ENCODE measurements around the gene STK39.

The STK39 gene

DNA sequence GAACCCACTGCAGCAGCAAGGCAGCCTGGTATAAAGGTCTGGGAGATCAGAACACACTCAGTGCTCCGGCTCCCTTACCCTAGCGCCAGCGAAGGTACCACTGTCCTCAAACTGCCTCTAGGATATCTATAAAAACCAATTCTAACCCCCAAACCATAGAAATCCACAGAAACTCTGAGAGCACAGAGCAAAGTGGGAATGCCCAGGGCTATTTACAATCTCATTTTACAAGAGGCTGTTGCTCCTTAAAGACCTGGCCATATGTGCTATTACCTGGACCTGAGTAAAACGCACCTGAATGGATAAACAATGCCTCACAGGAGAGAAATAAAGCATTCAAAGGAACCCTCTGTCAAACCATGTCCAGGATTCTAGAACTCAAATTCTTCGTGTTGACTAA, 4.3 kb downstream of the STK39 start:
- no peak for DNase-seq (ENCODE audit: low spot score)

DNA sequence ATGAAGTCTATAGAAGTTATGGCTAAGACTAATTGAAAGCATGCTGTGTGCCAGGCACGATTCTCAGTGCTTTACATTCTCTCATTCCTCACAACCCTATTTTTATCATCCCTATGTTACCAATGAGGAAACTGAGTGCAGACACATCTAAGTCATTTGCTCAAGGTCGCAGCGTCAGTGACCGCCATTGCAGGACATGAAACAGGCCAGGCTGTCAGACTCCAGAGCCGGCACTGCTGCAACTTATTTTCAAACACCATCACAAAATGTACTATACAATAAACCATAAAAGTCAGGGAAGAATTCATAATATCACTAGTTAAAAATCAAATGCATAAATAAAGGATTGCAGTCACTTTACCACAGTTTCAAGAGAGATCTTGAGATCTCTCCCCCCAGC, 5.6 kb downstream of the STK39 start:
- DNase-seq (ENCODE audit: low spot score) = no peak

DNA sequence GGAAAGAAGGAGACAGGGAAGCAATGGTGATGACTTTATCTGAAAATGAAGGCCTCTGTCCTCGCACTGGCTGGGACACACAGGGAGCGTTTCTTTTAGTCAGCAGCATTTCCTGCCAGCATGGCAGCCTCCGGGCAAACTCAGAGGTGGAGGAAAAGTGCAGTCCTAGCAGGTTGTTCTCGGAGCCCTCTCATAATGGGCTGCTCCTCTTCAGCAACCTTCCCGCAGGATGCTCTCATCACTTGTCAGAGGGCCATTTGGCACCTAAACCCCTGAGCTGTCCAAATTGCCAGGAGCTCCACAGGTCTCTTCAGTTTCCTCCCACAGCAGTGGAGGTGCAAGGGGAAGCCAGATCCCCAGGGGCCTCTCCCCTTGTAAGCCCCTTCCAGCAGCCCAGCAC, 6.2 kb downstream of the STK39 start:
- DNase-seq (ENCODE audit: low spot score) = no peak

DNA sequence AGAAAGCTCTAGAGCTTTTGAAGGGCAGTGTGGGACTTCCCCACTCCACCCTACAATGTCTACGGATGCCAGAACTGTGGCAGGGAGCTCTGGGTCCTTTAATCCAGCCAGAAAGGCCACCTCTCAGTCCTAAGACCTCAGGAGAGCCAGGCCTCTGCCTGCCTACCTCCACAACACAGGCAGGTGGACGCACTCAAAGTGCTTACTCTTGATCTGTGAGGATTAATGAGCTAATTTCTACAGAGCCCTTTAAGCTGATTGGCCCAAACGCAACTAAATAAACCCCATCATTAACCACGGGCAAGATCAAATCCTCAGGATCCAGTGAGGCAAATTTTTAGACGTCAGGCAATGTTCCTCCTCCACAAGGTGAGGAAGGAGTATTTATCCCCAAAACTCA, 8.1 kb downstream of the STK39 start:
- no peak for DNase-seq (ENCODE audit: low spot score)

DNA sequence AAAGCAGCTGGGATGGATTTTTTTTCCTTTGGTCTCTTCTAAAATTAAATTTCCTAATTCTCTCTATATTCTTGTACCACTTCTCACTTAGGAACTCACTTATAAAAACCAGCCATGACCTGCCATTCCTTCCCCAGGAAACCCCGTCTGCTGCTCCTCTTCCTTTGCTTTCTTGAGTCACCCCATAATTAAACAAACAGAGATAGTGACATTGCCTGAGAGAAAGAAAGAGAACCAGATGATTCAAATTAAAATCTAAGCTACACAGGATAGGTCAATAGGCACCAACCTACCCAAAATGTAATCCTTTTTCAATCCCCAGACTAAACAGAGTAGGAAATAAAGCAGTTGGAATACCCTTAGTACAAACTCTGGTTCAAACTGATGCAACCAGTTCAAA, 9.7 kb downstream of the STK39 start:
- DNase-seq (ENCODE audit: low spot score) = no peak

DNA sequence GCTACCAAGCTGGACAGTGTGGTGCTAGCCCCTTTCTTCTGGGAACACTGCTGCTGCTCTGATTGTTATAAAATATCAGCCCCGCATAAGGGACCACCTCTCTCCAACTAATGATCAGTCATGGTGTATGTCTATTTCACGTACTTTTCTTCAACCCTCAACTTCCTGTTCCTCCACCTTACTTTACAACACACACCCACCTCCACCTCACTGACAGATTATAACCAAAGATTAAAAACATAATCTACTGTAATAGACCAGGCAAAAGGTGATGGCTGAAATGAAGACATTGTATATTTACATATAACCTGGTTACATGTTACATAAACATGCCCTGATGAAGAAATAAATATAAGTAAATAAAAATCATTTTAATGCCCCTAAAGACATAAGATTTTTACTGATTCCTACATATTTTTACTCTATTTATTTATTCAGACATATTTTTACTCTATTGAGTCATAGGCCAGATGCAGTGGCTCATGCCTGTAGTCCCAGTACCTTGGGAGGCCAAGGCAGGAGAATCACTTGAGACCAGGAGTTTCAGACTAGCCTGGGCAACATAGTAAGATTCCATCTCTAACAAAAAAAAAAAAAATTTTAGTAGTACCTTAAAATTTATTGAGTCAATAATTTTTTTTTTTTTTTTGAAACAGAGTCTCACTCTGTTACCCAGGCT, 12.8 kb downstream of the STK39 start:
- DNase-seq (ENCODE audit: low spot score) = no peak

DNA sequence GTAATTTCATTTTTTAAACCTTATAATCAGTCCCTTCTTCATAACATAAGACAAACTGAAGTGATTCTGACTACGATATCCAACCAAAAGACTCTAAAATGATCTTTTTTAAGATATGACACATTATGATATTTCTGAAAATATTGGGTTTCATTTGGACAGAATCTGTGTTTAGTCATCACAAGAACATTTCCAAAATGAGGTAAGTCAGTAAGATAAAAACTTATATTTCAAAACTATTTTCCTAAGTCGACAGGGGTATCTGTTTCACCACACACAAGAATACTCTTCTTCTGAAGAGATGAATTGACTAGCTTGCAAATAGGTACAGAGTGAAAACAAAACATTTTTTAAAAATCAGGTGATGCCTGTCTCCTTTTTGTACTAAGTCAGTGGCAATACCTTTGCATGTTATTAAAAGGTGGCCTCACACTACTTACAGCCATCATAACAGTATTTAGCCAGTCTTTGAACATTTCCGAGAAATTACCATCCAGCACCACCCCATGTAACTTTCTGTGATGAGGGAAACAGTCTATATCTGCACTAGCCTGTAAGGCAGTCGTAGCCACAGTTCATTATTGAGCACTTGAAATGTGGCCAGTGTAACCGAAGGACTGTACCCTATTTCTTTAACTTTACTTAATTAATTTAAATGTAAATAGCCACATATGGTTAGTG, 13.5 kb downstream of the STK39 start:
- no peak for DNase-seq (ENCODE audit: low spot score)

DNA sequence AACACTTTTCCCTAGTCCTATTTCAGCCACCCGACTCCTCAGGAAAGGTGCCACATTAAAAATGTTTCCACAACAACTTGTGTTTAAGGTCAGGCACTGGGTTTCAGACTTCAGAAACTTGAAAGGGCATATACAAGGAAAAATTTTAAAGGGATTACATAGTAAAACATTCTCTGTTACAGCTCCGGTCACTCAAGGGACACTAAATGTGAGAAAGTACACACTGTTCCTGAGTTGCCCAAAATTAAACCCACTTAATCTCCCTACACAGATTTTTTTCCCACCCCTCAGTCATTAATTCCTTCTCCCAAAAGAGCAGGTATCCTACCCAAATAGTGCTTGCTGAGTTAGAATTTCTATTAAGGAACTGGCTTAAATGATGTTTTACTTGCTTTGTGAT, 14.2 kb downstream of the STK39 start:
- DNase-seq (ENCODE audit: low spot score) = no peak

DNA sequence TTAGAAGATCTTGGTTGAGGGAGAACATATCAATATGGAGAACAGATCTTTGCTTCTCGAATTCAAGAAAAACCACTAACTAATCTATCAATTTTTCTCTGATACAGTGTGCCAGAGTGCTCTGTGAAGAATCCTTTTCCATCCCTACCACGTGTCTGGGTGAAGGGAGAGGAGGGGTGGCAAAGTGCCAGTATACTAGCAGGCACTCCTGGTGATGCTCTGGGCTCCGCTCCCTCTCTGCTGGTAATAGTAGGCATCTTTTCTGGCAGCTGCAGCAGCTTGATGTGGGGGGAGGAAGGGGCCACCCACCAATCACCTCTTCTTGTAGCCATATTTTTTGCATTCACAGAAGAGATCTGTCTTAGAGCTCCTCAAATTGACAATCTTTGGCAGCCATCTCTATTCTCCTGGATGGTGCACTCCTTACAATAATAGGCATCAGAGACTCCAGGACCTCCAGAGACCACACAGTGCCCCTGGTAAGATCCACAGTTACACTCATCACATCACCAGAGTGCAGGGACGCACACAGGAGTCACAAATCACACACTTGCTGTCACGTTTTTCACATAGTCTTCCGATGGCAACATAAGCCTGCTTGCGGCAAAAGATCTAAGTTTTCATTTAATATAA, 15.7 kb downstream of the STK39 start:
- no peak for DNase-seq (ENCODE audit: low spot score)

DNA sequence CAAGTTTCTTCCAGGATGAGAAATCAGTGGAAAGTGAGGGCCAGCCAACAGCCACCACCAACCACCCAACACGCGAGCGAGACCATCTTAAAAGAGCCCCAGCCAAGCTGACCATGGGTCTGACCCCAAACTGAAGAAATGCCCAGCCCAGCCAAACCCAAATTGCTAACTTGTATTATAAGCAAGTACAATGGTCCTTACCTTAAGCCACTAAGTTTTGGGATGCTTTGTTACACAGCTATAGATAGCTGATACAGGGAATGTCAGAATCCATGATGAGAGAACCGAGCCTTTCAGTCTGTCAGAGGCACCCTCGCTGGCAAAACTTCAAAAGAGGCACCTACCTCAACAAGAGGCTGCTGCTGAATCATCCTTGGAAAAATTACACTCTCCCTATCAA, 17.0 kb downstream of the STK39 start:
- no peak for DNase-seq (ENCODE audit: low spot score)

DNA sequence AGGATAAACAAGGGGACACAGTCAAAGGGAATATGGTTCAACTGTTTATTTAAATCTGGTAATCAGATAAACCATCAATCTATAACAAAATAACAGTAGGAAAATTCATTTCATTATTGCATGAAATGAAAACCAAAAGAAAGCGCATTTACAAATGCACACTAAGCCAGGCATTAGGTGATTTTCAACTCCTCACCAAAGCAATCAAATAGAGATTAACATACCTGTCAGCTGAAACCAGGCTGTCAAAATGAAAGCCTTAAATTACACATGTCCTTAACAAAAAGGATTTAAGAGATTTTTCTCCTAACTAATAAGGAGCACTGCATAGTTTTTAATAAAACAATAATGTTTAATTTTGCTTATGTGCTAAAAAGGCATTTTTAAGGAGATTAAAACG, 23.0 kb downstream of the STK39 start:
- DNase-seq (ENCODE audit: low spot score) = no peak

DNA sequence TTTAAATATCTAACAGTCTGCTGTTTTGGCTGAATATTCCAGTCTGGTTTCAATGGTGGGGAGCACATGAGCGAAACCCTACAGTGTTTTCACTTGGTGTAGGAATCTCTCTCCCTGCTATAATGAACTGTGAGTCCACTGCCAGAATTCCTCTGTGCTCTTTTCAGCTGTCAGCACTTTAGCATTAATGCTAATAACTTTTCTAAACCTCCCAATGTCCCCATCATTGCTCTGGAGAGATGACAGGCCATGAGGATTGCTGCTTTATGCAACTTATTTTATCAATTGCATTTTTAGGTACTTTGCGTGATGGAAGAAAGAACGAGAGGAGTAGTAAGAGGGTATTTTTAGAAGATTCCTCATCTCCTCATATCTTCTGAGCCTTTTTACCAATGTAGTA, 25.3 kb downstream of the STK39 start:
- no peak for DNase-seq (ENCODE audit: low spot score)

DNA sequence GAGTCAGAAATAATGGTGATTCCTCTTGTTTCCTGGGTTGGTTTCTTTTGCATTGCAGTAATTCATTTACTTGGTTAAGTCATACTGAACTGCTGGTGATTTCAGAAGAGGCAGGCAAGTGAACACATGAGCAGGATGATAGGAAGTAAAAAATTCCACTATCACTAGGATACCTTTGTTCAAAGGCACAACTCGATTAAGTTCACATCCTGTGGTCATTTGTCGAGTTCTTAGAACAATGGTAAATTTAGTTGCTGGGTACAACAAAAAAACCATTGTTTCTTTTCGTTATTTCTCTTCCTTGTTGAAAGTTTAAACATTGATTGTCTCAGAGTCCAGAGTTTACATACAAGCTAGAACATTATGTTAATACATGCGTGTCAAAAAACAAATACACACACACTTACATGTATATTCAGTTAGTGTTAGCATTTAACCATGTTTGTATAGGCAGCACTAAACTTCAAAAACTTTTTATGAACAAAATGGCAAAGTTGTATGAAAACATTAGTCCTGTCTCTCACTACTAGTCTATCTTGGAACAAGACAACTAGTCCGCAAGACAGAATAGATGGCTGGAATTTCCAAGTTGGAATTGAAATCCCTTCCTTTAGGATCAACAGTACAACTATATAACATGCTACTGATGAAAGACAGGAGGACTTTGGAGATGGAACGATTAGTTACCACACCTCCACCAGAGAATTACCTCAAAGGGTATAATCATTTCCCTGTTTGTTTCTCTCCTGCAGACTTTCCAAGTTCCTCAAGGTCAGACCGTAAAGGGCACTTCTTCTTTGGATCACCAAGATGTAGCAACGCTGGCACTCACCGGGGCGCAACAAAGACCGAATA, 26.2 kb downstream of the STK39 start:
- no peak for DNase-seq (ENCODE audit: low spot score)

DNA sequence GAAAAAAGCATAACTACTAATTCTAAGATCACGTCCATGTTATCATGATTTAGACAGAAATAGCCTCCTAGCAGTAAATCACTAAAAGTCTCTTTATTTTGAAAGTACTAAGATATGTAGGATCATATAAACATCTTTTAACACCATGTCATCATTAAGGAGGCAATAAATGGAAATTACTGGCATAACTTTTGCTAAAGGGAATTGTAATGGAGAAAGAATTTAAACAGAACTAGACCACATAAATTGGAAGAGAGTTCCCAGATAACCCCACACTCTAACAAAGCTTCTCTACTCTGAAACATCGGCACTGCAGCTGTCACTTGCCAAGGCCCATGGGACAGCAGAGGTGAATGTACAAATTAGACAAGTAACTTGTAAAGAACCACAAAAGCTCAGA, 29.5 kb downstream of the STK39 start:
- DNase-seq (ENCODE audit: low spot score) = no peak

DNA sequence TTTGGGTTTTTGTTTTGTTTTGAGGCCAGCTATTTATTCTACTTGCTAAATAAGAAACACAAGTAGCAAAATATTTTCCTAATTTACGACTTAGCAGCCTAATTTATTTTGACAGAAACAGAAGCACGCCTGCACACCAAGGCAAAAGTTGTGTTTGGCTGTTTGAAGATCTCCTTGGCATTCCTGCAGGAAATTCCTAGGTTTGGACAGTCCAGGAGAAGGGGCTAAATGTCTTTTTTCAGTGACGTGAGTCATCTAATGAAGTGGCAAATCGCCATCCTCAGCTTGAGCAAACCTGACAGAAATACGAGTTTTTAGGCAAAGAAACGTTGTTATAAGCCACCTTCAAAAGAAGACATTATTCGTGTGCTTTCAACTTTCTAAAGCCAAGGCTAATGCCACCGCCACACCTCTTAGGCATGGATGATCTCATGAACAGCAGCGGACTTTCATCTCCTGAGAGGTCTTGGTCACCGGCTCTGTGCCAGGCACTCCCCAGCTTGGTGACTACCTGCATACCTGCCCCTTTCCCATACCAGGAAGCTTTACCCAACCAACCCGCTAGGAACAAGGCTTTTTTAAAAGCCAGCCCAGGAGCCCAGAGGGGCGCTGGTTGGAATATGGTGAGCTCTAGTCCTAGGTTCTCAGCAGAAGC, 30.9 kb downstream of the STK39 start:
- no peak for DNase-seq (ENCODE audit: low spot score)

DNA sequence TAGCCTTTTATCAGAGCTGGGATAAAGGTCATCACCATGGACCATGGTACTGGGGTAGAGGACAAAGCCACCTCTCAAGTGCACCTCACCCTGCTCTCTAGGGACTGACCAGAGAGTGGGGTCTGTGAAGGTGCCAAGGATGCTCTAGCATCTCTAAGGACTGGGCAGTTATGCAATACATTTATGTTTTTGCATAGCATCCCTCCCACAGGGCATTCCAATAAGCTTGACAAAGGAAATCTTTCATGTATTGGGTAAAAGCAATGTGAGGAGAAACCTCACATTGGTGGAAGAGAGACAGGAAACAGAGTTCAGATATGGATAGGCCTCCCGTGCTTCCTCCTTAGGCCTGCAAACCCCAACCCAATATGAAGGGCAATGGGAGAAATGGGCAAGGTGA, 31.6 kb downstream of the STK39 start:
- no peak for DNase-seq (ENCODE audit: low spot score)

DNA sequence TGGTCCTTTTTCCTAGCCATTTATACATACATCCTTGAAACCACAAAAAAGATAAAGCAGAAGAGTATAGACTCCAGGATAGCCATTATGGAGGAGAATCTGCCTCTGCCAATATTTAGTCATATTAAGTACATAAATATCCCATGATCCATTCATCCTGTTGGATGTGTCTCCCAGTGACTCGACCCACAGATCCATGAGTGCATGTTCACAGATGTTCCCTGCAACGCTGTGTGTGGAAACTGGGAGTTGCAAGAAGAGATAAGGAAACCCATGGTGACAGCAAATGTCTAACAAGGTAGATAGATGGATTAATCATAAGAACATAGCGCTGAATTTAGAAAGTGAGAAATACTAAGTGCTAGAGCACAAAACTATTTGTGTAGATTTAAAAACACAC, 34.5 kb downstream of the STK39 start:
- DNase-seq (ENCODE audit: low spot score) = no peak

DNA sequence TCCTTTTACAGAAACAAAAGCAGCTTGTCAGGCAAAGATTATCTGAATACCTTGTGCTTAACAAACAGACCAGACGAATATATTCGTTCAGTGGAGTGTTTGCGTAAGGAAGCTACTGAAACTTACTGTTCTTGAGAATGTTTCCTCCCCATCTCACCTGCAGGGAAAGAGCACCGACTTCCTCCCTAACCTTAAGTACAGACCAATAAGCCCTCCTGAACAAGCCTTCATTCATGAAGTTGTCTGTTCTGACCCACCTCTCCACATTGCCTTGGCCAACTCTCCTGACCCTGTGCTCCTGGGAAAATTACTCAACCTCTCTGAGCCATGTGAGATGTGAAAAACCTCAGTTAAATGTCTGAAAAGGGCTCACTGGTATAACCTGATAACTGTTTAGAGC, 35.2 kb downstream of the STK39 start:
- DNase-seq (ENCODE audit: low spot score) = no peak

DNA sequence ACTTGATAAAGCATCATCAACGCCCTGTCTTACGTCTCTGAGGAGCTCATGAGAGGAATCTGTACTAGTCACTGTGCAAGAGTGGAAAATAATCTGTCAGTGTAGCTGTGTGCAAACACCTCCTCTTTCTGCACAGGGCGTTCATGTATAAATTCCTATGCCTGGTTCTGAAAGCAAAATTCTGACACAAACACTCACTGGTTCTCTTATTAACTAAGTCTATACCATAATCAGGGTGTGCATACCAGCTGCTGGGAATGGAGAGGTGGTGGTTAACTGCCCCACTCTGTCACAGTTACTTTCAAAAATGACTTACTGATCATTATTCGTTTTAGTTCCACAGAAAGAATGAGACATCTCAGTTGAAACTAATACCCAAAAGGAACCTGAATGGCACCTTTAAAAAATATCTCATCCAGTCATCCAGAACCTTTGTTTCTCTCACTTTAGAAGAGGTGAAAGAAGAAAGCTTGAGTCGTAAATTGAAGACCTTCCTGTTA, 35.7 kb downstream of the STK39 start:
- no peak for DNase-seq (ENCODE audit: low spot score)

DNA sequence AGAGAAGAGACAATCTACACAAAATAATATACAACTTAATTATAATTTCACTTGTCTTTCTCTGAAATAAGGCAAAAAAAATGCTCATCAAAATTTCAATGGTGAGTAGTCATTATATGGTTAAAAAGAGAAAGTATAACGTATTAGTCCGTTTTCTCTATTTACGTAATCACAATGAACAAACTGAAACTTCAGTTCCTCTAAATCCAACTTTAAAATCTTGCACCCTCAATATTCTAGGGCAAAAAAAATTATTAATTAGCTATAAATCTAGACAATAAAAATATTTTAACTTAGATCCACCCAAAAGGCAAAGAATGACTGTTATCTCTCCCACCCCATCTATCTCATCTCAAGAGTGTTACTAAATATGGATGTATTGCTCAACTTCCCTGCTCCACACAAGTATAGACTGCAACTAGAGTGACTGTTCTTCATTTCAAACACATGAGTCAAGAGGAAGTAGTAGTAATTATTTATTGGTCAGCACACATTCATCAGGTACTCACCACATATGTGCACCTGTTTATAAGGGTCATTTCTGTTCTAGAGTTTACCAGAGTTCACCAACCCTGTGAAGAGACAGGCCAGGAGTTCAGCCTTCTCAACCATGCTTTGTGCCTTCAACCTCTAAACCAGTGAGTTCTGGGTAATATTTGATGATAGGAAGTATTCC, 36.4 kb downstream of the STK39 start:
- DNase-seq (ENCODE audit: low spot score) = no peak

DNA sequence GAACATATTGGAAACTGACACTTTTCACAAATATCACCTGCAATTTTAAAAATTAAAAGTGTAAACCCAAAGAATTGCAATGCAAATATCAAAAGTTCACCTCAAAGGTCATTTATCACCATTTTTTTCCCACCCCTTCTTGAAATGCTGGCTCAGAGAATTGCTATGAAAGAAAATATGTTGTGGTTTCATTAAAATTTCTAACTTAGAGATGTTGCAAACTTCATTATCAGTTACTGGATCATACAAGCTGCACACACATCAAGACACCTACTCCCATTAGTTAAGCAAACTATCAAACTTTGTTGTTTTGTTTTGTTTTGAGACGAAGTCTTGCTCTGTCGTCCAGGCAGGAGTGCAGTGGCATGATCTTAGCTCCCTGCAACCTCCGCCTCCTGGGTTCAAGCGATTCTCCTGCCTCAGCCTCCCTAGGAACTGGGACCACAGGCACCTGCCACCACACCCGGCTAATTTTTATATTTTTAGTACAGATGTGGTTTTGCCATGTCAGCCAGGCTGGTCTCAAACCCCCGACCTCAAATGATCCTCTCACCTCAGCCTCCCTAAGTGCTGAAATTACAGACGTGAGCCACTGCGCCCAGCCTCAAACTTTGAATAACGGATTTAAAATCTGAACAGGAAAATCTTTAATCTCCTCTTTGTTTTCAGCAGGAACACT, 37.0 kb downstream of the STK39 start:
- no peak for DNase-seq (ENCODE audit: low spot score)

Measured in NAMALWA (cell line).